Subcutaneous abdominal adipose tissue (tissue), 5 donors: Measurements from ENCODE around the gene SSNA1.

Source experiments
- H3K27ac ChIP-seq: one replicate; pipeline ENCODE4 v1.7.0; 2013; ENCODE audit warnings: low read depth, mild to moderate bottlenecking, inconsistent platforms, low read length, moderate library complexity
- H3K27me3 ChIP-seq, 5 donors: one replicate each; pipeline ENCODE4 v1.7.0; 2013; ENCODE audit warnings: low read length in 5 of 5, inconsistent platforms in 1 of 5; ENCODE audit not compliant: control insufficient read depth in 5 of 5, insufficient read depth in 4 of 5
- H3K36me3 ChIP-seq, 5 donors: one replicate each; pipeline ENCODE4 v1.7.0; 2013; ENCODE audit warnings: low read length in 5 of 5; ENCODE audit not compliant: control insufficient read depth in 5 of 5, insufficient read depth in 5 of 5
- H3K4me1 ChIP-seq, 5 donors: one replicate each; pipeline ENCODE4 v1.7.0; 2013; ENCODE audit warnings: low read length in 5 of 5, mild to moderate bottlenecking in 3 of 5, moderate library complexity in 1 of 5; ENCODE audit not compliant: control insufficient read depth in 5 of 5, insufficient read depth in 5 of 5
- H3K4me3 ChIP-seq, 5 donors: one replicate each; pipeline ENCODE4 v1.7.0; 2013; ENCODE audit warnings: low read length in 5 of 5, low read depth in 1 of 5
- H3K9ac ChIP-seq, 5 donors: one replicate each; pipeline ENCODE4 v1.7.0; 2013; ENCODE audit warnings: low read length in 5 of 5, mild to moderate bottlenecking in 4 of 5, moderate library complexity in 3 of 5
- H3K9me3 ChIP-seq, 5 donors: one replicate each; pipeline ENCODE4 v1.7.0; 2013; ENCODE audit warnings: low read length in 5 of 5; ENCODE audit not compliant: control insufficient read depth in 5 of 5
- donor health status: healthy.
- donor health status: healthy.
- donor health status: healthy.
- donor health status: healthy.
- donor health status: healthy.

The SSNA1 gene

GRCh38 chr9:137145731-137146526, 42.5 kb upstream of the SSNA1 start:
- Histone ChIP-seq H3K4me3 (no peak overlapping the region), H3K4me1 (no peaks in the 10 kb centered on the region), H3K27ac (no peak overlapping the region), H3K9me3 (no peaks in the 10 kb centered on the region), H3K9ac (no peak overlapping the region), H3K36me3 (no peaks in the 10 kb centered on the region), H3K27me3 (peaks cover 37 to 61% (median 51%) of the 10 kb centered on the region in 5 donors)

DNA sequence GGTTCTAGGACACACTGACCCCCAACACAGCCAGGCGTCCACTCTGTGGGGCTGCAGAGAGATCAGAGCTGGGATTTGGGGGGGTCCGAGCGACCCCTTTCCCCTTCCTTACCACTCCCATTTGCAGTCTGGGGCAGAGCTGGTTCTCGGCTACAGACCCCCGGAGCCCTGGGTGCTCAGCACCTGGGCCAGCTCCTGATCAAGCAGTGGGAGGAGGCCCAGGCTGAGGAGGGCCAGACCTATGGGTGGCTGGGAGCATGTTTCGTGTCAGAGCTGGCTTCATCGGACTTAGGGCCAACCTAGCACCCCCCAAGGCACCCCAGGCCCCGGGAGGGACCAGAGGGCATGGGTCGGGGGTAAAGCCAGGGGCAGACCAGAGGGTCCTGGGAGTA, 42.0 kb upstream of the SSNA1 start:
- Histone ChIP-seq H3K4me3 (no peak overlapping the region), H3K9me3 (no peaks in the 10 kb centered on the region), H3K27me3 (peaks cover 35 to 55% (median 45%) of the 10 kb centered on the region in 5 donors), H3K4me1 (no peaks in the 10 kb centered on the region), H3K9ac (no peak overlapping the region), H3K27ac (no peak overlapping the region), H3K36me3 (no peaks in the 10 kb centered on the region)

- no peak overlapping the region for H3K9ac ChIP-seq
- no peak overlapping the region for H3K4me3 ChIP-seq
- H3K4me1 ChIP-seq, result no peaks in the 10 kb centered on the region
- H3K27ac ChIP-seq, result no peak overlapping the region
- no peaks in the 10 kb centered on the region for H3K9me3 ChIP-seq
- peaks cover 28 to 48% (median 38%) of the 10 kb centered on the region in 5 donors for H3K27me3 ChIP-seq
- no peaks in the 10 kb centered on the region for H3K36me3 ChIP-seq
Observed at GRCh38 chr9:137147091-137147792, 41.2 kb upstream of the SSNA1 start.

DNA sequence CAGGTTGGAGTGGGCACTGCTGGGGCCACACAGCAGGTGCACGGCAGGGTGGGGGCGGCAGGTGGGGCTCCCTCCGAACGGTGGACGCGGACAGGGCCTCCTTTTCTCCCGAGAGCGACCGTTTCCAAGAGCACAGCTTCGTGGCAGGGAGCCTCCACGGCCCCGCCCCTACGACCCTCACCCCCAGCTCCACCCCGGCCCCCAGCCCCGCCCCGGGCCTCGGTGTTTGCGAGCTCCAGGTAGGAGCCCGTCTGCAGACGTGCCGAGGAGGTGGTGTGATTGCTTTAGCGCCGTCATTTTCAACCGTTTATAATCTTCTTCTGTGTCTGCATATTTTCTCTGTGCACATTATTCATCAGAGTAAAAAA, 40.7 kb upstream of the SSNA1 start:
- peaks cover 24 to 43% (median 32%) of the 10 kb centered on the region in 5 donors for H3K27me3 ChIP-seq
- no peaks in the 10 kb centered on the region for H3K4me1 ChIP-seq
- H3K27ac ChIP-seq, result no peak overlapping the region
- H3K4me3 ChIP-seq, result no peak overlapping the region
- no peaks in the 10 kb centered on the region for H3K36me3 ChIP-seq
- no peak overlapping the region for H3K9ac ChIP-seq
- H3K9me3 ChIP-seq, result no peaks in the 10 kb centered on the region

DNA sequence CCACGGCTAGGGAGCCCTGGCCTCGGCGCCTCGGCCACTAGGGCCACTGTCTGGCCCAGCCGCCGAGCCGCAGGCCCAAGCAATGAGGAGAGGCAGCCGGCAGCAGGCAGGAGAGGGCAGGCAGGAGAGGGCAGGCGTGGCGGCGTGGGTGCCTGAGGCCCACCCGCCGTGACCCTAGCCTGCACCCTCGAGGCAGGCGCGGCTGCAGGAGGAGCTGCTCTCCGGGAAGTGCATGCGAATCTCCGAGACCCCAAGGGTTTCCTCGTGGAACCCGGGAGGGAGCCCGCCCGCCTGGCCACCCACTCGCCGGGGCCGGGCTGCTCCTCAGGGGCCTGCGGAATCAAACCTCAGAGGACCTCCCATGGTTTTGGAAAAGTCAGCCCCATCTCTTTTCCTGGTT, 40.2 kb upstream of the SSNA1 start:
- no peaks in the 10 kb centered on the region for H3K36me3 ChIP-seq
- peaks cover 19 to 38% (median 28%) of the 10 kb centered on the region in 5 donors for H3K27me3 ChIP-seq
- no peaks in the 10 kb centered on the region for H3K4me1 ChIP-seq
- no peak overlapping the region for H3K4me3 ChIP-seq
- no peak overlapping the region for H3K9ac ChIP-seq
- H3K27ac ChIP-seq, result no peak overlapping the region
- H3K9me3 ChIP-seq, result no peaks in the 10 kb centered on the region

GRCh38 chr9:137148661-137149060, 39.8 kb upstream of the SSNA1 start:
- H3K4me3 ChIP-seq, result no peak overlapping the region
- H3K9ac ChIP-seq, result no peak overlapping the region
- H3K36me3 ChIP-seq, result no peaks in the 10 kb centered on the region
- H3K9me3 ChIP-seq, result no peaks in the 10 kb centered on the region
- no peaks in the 10 kb centered on the region for H3K4me1 ChIP-seq
- H3K27ac ChIP-seq, result no peak overlapping the region
- H3K27me3 ChIP-seq, result peaks cover 15 to 34% (median 23%) of the 10 kb centered on the region in 5 donors

DNA sequence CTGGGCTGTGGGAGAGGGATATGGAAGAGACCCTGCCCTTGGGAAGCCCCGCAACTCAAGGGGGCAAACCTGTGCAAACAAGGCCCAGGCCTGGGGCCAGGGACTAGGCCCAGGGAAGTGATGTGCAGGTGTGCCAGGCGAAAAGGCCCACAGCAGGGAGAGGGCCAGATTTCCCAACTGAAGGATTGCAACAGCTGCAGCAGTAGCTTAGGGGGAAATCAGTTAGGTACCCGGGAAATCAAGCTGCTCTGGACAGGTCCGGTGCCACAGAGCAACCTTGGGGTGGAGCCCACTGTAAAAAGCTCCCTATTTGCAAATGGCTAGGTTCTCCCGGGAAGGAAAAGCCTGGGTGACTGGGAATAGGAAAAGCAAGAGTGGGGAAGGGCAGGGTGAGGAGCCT, 39.1 kb upstream of the SSNA1 start:
- Histone ChIP-seq H3K36me3 (no peaks in the 10 kb centered on the region), H3K27ac (no peak overlapping the region)

GRCh38 chr9:137149942-137150616, 38.4 kb upstream of the SSNA1 start:
- Histone ChIP-seq H3K27me3 (peaks cover 14 to 32% (median 22%) of the 10 kb centered on the region in 5 donors), H3K4me3 (no peak overlapping the region), H3K27ac (no peak overlapping the region), H3K4me1 (no peaks in the 10 kb centered on the region), H3K36me3 (no peaks in the 10 kb centered on the region), H3K9ac (no peak overlapping the region), H3K9me3 (no peaks in the 10 kb centered on the region)

More for the DNA sequence above, 39.1 kb upstream of the SSNA1 start:
- no peaks in the 10 kb centered on the region for H3K4me1 ChIP-seq
- peaks cover 14 to 30% (median 18%) of the 10 kb centered on the region in 5 donors for H3K27me3 ChIP-seq
- H3K4me3 ChIP-seq, result no peak overlapping the region
- H3K9ac ChIP-seq, result no peak overlapping the region
- no peaks in the 10 kb centered on the region for H3K9me3 ChIP-seq

GRCh38 chr9:137150617-137151457, 37.6 kb upstream of the SSNA1 start:
- H3K9ac ChIP-seq, result no peak overlapping the region
- H3K4me1 ChIP-seq, result no peaks in the 10 kb centered on the region
- H3K4me3 ChIP-seq, result no peak overlapping the region
- peaks cover 19 to 37% (median 27%) of the 10 kb centered on the region in 5 donors for H3K27me3 ChIP-seq
- H3K36me3 ChIP-seq, result no peaks in the 10 kb centered on the region
- no peaks in the 10 kb centered on the region for H3K9me3 ChIP-seq
- no peak overlapping the region for H3K27ac ChIP-seq
